NCI-H1105 (cell line): ENCODE results near the gene FOXI1.

Source experiments
- DNase-seq: peaks from one replicate; lab custom pipeline; 2025; lab: John Stamatoyannopoulos, UW

FOXI1 gene

GRCh38 chr5:170151097-170151831, 45.6 kb downstream of the FOXI1 start:
- DNase-seq: no peak

GRCh38 chr5:170152767-170153166, 47.1 kb downstream of the FOXI1 start:
- no peak for DNase-seq

GRCh38 chr5:170154297-170154696, 48.6 kb downstream of the FOXI1 start:
- no peak for DNase-seq

- no peak for DNase-seq
Observed at GRCh38 chr5:170154744-170155143, 49.0 kb downstream of the FOXI1 start.

- DNase-seq: no peak
Observed at GRCh38 chr5:170155771-170156170, 50.1 kb downstream of the FOXI1 start.

- no peak for DNase-seq
Observed at GRCh38 chr5:170159101-170159698, 53.5 kb downstream of the FOXI1 start.
